ENCODE results near the gene MYT1.

The MYT1 gene

GRCh38 chr20:64264091-64264490 is 99.8 kb downstream of the MYT1 start:
- TF ChIP-seq CTCF (IDR thresholded peaks at IDR 0.05; ENCODE audit: low read depth, low read length), result no peak
- H3K4me3 ChIP-seq (ENCODE audit: low read depth, low read length), result no peak overlapping the region

- no peak for TF ChIP-seq CTCF (IDR thresholded peaks at IDR 0.05; ENCODE audit: low read depth, low read length)
- no peak overlapping the region for H3K4me3 ChIP-seq (ENCODE audit: low read depth, low read length)
These were observed 100.9 kb downstream of the MYT1 start for GRCh38 chr20:64265201-64265600.

GRCh38 chr20:64266988-64267387 is 102.7 kb downstream of the MYT1 start:
- no peak overlapping the region for H3K4me3 ChIP-seq (ENCODE audit: low read depth, low read length)
- TF ChIP-seq CTCF (IDR thresholded peaks at IDR 0.05; ENCODE audit: low read depth, low read length), result no peak

- no peak overlapping the region for H3K4me3 ChIP-seq (ENCODE audit: low read depth, low read length)
- TF ChIP-seq CTCF (IDR thresholded peaks at IDR 0.05; ENCODE audit: low read depth, low read length), result no peak
These were observed 103.9 kb downstream of the MYT1 start for GRCh38 chr20:64268174-64268573.

GRCh38 chr20:64269604-64270411 is 105.6 kb downstream of the MYT1 start:
- TF ChIP-seq CTCF (IDR thresholded peaks at IDR 0.05; ENCODE audit: low read depth, low read length), result no peak
- H3K4me3 ChIP-seq (ENCODE audit: low read depth, low read length), result no peak overlapping the region

- no peak overlapping the region for H3K4me3 ChIP-seq (ENCODE audit: low read depth, low read length)
- no peak for TF ChIP-seq CTCF (IDR thresholded peaks at IDR 0.05; ENCODE audit: low read depth, low read length)
These were observed 107.4 kb downstream of the MYT1 start for GRCh38 chr20:64271636-64272035.

GRCh38 chr20:64273109-64273508 is 108.9 kb downstream of the MYT1 start:
- TF ChIP-seq CTCF (IDR thresholded peaks at IDR 0.05; ENCODE audit: low read depth, low read length), result no peak
- no peak overlapping the region for H3K4me3 ChIP-seq (ENCODE audit: low read depth, low read length)
